HG03520 (cell line): ENCODE results near the gene FBXO38.

ENCODE experiments used
- ATAC-seq: cut with Tn5 transposase; IDR thresholded peaks from one replicate; pipeline ENCODE4 v1.9.1; 2021; ENCODE audit warnings: mild to moderate bottlenecking, moderate library complexity; ENCODE audit not compliant: unreplicated experiment

The FBXO38 gene

DNA sequence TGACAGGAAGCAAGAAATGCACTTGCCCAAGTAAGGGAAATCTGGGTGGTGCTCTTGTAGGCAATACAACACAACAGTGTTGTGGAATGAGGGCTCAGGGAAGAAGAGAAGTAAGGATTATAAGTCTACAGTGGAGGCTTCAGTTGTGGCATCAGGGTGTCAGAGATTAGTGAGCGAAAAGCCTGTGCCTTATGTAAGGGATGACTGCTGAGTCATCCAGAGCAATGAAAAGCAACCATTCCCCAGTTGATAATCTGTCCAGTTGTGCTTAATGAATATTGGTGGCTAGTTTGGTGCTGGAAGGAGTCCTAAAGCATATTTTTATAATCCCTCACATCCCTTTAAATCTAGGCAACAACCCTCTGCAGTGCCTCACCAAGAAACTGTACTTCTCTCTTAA lies 42.0 kb downstream of the FBXO38 start:
- ATAC-seq, result no peak

DNA sequence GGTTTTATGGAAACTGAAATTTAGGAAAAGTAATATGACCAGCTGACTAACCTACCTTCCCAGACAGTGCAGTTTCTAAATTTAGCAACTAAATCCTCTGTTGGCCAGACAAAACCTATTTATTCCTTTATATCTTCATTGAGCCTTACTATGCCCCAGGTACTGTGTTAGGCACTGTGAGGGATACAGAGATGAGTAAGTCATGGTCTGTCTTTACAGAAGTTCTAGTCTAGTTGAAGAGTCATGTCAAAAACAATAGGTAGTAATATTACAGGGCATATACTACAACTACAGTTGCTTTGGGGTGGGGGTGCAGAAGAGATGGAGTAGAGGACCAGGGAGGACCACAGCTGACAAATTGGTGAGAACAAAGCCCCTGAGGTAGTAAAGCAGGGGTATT lies 42.8 kb downstream of the FBXO38 start:
- ATAC-seq, result no peak

DNA sequence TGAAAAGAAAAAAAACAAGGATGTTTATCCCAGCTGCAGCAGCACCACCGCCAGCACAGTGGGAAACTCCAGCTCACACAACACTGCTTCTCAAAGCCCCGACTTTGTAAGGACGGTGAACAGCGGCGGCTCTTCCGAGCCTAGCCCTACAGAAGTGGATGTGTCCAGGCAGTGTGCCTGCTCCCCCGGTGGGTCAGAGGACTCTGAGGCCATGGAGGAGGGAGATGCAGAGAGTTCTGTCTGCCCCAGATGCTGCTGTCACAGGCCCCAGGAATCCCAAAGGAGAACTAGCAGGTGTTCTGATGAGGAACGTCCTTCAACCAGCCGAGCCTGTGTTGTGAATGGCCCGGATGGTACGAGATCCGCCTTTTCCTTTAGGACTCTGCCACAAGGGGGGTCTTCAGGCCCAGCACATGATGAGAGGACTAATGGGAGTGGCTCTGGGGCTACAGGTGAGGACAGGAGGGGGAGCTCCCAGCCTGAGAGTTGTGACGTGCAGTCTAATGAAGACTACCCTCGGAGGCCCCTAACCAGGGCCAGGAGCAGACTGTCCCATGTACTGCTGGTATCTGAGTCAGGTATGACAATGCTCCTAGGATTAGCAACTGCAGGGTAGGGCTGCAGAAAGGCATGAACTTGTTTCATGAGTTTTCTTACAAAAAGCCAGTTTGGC lies 43.7 kb downstream of the FBXO38 start:
- no peak for ATAC-seq

DNA sequence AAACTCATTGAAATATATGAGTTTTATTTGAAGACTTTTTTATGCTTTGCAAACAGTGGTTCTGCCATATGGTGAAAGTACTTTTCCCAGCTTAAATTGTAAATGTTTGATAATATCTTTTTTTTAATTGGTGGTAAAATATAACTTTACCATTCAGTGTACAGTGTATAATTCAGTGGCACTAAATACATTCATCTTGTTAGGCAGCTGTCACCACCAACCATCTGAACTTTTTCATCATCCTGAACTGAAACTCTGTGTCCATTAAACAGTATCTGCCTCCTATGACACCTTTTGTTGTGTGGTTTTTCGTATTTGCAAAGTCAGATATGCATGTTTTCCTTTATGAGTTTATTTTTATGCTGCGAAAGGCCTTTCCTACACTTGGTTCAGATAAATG lies 45.1 kb downstream of the FBXO38 start:
- no peak for ATAC-seq

DNA sequence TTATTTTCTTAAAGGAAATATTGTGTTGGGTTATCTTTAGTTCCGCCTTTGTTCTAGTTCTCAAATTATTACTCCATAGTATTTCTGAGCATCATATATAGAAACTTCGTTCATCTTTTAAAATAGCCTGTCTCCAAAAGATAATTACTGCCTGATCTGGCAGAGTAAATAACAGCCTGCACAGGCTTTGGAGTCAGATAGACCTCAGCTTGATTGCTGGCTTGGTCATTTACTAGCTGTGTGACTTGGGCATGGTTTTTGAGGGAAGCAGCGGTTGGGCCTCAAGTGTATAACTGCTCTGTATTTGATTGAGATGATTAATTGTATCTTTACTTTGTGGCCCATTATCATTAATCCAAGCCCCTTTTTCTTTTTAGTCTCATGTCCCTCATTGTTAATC lies 50.1 kb downstream of the FBXO38 start:
- no peak for ATAC-seq

DNA sequence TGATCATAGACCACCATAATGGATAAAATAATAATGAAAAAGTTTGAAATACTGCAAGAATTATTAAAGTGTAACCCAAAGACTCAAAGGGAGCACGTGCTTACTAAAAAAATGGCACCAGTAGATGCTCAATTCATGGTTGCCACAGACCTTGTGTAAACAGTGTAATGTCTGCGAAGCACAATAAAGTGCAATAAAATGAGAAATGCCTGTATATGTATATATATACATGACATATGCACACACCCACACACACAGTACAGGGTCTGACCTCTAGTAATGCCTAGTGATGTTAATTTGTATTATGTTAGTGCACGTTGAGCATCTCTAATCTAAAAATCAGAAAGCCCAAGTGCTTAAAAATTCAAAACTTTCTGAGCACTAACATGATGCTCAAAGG lies 52.3 kb downstream of the FBXO38 start:
- no peak for ATAC-seq

DNA sequence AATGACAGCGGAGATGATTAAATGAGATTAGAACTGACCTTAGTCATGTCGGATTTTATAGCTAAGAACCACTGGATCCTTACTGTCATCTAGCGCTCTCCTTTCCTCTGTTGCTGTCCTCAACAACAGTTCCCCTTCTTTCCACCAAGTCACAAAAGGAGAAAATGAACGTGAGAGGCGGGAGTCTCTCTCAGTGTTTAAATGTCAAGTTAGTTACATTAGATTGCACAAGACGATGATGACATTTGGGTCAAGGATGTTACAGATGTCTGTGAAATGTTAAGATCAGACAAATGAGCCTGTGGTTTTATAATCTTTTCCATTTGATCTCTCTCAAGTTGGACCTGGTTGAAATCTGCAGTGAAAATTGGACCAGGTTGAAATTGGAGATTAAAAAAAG lies 53.5 kb downstream of the FBXO38 start:
- ATAC-seq, result no peak

DNA sequence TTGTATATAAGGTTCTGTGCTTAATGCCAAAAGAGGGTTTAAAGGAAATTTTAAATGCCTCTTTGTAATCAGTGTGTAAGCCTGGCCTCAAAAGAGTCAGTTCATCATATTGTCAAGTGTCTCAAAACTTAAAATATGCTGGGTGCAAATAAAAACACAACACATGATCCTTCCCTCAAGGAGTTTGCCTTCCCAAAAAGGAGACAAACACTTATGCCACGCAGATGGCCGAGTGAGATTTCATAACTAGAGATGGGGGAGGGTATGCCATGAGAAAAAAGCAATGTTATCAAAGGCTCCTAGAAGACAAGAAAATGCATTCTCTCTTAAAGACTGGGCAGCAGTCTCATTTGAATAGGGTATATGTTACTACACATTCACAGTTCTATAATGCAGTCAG lies 55.2 kb downstream of the FBXO38 start:
- ATAC-seq, result no peak

DNA sequence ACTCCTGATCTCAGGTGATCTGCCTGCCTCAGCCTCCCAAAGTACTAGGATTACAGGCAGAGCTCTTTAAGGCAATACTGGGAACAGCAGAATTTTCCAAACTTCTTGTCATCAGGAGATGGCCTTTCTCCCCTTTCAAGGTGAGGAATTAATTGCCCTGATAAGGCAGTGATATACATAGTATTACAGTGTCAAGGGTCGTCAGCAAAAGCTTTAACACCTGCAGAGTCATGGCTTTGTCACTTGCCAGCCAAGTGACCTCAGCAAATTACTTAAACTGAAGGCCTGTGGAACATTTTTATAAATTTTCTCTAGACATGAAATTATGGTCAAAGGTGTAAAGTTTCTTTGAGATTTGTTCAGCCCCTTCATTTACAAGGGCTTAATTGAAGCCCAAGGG lies 59.5 kb downstream of the FBXO38 start:
- ATAC-seq, result no peak

DNA sequence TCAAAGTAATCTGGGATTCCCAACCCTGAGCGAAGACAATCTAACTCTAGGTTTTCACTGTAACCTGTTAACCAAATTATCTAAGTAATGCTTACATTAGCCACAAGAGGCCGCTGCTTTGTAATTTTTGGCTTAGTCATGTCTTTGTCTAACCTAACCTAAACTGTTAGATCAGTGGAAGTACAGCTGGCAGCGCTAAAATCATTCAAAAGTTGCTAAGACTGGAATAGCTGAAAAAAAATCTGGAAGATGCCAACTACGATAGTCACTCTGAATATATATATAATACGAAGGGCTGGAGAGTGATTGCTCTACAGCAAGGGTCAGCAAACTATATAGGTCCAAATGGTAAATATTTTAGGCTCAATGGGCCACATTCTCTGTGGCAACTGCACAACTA lies 60.2 kb downstream of the FBXO38 start:
- peak; percentile 89 for ATAC-seq

DNA sequence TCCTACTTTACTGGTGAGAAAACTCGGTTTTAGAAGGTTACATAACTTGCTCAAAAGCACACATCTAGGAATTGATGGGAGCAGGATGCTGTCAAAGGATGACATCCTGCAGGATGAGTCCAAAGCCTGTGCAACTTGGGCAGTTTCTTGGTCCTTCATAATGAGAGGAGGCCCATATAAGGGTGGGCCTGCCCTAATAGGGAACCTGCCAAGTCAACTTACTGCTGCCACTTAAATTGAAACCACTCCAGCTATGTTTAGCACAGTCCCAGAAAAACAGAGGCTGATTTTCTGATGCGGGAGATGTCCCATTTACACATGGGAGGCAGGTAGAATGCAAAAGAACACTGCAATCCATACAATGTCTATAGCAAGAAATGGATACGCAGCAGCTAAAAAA lies 61.8 kb downstream of the FBXO38 start:
- no peak for ATAC-seq

DNA sequence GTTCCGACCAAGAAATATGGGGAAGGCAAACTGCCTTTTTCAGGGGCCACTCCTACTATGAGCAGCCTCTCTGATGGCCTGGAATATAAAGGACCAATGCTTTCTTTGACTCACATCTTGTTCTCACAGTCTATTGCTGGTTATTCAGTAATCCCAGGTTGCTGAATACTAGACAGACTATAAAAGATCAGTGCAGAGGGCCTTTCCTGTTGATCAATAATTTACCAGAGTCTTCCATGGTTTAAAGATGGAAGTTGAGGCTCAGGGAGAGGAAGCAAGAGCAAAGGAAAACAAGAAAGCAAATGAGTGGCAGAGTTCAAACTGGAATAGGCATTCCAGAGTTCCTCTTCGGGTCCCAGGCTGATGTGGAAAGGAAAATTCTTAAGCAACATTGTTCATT lies 62.9 kb downstream of the FBXO38 start:
- ATAC-seq, result no peak

DNA sequence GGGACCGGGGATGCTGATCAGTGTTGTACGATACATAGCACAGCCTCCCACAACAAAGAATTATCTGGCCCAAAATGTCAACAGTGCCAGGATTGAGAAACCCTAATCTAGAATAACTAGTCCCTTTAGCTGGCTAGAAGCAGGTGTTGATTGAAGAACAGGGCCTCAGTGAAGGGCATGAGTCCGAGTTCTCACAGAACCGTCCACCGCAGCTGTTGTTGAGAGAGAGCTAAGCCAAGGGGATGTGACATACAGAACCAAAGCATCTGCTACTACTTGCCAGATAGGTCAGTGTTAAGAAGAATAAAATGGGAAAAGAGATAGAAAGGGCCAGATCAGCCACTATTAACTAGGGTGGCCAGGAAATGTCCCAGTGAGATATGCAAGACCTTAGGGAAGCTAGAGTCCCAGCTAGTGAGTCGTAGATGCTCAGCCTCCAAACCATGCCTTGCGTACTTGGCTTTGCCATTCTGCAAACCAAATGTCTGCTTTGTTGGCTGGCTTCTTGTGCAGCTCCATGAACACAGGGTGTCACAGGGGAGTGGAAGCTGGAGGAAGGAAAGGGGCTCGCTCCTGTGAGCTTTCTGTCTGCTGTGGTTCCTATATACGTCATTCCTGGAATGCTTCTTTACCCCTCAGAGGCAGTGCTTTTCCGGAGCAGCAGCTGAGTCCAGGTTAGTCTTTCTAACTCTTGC lies 68.9 kb downstream of the FBXO38 start:
- ATAC-seq, result no peak

DNA sequence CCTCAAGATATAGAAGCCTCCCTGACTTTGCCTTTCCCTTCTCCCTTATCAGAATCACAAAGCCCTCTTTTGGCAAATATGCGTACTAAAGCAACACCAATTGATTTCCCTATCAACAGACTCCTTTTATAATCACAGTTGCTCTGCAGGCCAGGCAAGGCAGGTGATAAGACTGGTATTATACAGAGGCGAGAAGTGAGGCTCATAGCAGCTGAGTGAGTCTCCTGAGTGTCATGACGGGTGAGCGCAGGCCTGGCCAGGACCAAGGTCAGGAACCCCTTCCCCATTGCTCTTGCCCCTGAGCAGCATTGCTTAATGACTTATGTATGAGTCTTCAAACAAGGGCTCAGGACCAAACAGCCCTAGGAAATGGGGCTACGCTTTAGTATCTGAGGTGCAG lies 70.8 kb downstream of the FBXO38 start:
- no peak for ATAC-seq

DNA sequence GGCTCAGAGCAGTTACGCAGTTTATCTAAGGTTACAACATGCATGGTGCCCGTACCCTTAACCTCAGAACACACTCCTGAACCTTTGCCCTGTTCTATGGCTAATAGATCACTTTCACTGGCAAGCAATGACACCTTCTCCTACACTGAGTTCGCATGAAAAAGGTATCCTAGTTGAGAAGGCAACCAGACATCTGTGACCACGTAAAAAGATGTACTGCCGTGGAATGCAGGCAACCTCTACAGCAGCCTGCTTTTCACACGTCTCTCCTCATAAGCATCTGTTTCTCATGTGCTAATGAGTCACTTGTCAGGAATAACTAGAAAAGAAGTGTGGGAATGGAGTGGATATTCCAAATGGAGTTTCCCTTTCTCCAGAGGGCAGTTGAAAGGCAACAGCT lies 71.4 kb downstream of the FBXO38 start:
- no peak for ATAC-seq

DNA sequence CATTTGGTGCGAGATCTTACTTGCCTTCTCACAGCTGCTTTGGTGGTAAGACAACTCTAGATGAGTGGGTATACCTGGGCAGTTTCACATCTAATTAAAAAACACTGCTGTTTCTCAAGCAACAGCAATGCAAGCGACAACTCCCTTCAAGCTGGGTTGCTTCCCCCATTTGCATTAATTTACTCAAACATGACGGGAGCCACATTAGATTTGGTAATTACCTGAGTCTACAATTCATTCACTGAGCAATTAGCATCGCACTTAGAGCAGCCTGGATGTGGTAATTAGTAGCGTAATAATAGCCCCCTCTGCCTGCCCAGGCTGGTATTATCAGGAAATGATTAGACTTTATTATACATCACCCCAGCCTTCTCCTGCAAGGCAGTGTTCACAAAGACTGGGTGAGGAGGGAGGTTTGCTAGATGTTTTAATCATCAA lies 73.4 kb downstream of the FBXO38 start:
- peak; percentile 67 for ATAC-seq

DNA sequence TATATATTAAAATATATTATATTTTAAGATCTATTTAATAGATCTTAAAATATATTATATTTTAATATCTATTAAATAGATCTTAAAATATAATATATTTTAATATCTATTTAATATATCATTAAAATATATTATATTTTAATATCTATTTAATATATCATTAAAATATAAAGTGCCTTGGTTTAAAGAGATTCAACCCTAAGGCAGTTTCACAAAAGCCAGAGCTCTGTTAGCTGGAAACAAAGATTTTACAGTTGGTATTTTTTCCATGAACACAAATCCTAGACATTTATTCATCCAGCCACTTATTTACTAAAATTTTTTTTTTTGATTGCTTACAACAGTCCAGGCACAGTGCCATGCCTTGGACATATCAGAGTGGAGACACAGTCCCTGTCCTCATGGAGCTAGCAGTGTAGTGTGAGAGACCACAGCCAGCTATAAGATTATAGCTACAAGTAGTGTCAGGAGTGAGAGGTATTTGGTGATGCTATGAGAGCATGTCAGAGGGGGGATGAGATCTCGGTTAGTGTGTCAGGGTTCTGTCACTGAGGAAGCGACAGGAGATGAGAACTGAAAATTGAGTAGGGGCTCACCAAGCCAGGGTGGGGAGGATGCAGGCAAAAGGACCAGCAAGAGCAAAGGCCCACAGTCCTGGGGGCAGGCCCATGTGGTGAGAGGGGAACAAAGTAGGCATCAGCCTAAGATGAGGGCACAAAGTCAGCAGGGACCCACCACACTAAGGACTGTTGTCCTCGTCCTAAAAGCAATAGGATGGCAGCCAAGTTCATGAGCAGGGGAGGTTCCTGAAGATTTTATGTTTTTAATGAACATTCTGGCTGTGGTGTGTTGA lies 74.5 kb downstream of the FBXO38 start:
- no peak for ATAC-seq

DNA sequence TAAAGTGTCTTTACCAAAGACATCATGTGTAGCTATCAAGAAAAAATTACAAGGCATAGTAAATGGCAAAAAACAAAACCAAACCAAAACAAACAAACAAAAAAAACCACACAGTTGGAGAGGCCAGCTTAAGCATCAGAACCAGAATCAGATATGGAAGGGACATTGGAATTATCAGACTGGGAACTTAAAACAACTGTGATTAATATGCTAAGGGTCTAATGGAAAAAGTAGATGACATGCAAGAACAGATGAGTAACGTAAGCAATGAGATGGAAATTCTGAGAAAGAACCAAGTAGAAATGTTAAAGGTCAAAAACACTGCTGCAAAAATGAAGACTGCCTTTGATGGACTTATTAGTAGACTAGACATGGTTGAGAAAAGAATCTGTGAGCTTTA lies 75.9 kb downstream of the FBXO38 start:
- no peak for ATAC-seq

DNA sequence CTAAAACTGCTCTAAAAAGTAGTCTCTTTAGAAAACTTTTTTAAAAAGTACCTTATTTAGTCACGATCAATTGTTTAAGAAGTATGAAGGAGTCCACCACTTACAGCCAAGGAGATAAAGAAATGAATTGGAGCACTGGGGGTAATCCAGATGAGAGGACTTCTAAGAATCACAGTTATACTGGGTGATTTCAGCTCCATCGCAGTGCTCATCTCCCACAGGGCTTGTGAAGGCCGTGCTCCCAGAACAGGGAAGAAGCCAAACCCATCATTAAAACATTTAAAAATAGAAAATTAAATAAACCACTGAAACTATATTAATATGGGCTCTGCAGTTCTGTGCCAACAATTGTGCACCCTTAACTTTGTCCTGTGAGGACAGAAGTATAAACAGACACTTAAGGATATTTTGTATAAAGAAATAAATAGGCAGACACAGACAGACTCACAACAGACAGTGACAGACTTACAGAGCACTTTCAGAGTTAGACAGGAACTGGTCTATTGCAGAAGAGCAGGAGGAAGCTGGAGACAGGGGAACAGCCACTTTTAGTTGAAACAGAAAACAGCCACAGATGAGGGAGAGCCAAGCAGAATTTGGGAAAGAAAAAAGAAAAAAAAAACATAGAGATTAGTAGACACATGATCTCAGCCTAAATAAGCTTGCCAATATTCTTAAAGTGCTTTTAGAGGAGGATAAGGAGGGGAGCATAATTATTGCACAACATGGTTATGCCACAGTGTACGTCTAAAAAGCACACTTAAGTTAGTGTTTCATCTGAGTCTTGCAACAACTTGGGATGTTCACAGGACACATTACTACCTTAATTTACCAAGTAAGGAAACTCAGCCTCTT lies 81.8 kb downstream of the FBXO38 start:
- ATAC-seq, result no peak

DNA sequence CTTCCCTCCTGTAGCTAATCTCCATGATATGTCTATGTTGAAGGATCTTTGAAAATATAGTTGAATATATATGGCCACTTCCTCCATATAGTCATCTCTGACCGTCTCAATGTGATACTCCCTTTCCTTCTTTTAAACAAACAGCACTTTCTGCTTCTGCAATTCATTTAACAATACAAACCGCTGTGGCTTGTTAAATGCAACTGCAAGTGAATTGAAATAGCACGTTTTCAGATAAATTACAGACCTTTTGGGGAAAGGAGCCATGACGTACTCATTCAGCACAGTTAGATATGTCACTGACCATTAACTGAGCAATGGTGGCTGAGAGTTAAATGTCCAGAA lies 82.5 kb downstream of the FBXO38 start:
- ATAC-seq, result no peak

DNA sequence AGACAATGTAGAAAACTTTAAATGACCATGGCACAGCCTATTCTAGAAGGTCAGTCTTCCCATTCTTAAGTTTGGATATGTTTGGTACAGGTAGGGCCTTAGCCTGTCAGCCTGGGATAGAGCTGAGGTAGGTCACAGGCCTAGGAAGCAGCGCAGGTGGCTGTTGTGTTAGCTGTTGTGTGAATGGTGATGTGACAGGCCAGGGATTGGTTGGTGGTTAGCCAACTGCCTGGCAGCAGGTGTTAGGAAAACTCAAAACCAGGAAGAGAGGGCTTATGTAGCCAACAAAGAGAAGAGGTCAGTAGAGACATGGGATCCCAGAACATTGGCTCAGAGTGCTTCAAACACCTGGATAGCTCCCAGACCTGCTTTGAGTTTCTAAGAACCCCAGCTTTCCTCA lies 84.2 kb downstream of the FBXO38 start:
- ATAC-seq, result no peak
